Uterus (tissue), 2 donors: Measurements from ENCODE around the gene PIR.

ENCODE experiments used
- POLR2A ChIP-seq, 2 donors: fragments of 450-650 bp; IDR thresholded peaks; one replicate each; pipeline ENCODE4 v1.6.1; 2016; ENCODE audit warnings: antibody characterized with exemption in 2 of 2, mild to moderate bottlenecking in 1 of 2, moderate library complexity in 1 of 2
- TF ChIP-seq, protein P1 (sequence below), 4 experiments: fragments of 200-600 bp in 2 of 4; fragments of 450-650 bp in 2 of 4; sonication (generic) in 2 of 4; IDR thresholded peaks; one replicate each; pipeline ENCODE4 v1.5.1; 2016 to 2019; ENCODE audit warnings: antibody characterized with exemption in 4 of 4, mild to moderate bottlenecking in 2 of 4, moderate library complexity in 1 of 4

- no peak for TF ChIP-seq POLR2A (IDR thresholded peaks at IDR 0.05)
- TF ChIP-seq, protein P1, sequence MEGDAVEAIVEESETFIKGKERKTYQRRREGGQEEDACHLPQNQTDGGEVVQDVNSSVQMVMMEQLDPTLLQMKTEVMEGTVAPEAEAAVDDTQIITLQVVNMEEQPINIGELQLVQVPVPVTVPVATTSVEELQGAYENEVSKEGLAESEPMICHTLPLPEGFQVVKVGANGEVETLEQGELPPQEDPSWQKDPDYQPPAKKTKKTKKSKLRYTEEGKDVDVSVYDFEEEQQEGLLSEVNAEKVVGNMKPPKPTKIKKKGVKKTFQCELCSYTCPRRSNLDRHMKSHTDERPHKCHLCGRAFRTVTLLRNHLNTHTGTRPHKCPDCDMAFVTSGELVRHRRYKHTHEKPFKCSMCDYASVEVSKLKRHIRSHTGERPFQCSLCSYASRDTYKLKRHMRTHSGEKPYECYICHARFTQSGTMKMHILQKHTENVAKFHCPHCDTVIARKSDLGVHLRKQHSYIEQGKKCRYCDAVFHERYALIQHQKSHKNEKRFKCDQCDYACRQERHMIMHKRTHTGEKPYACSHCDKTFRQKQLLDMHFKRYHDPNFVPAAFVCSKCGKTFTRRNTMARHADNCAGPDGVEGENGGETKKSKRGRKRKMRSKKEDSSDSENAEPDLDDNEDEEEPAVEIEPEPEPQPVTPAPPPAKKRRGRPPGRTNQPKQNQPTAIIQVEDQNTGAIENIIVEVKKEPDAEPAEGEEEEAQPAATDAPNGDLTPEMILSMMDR (IDR thresholded peaks at IDR 0.05): no peak
These were observed 12.0 kb upstream of the PIR start for GRCh38 chrX:15505101-15505500.
